ENCODE measurements around the gene CD36. TPM values are rescaled to one million over a fixed set of nuclear protein-coding genes. Genes with fewer than 3 reads are reported as not detected.
A peak's percentile ranks its signal among the peaks of the same experiment; 100 is the strongest.

CD36 gene
- 100 to 1,000 TPM; 137 to 253 TPM for total RNA-seq
- polyA plus RNA-seq (ENCODE audit: insufficient read length in 6 of 6) = 100 to 1,000 TPM; 132 to 533 (median 250) TPM
- long read RNA-seq, donor 1, transcript CD36-211 (5 exons, 720 nt) = minor isoform, 18 of 339 reads
- long read RNA-seq, donor 1, transcript CD36-204 (12 exons, 1,686 nt) = major isoform, 40 of 339 reads
- long read RNA-seq, donor 1, partial matches to known transcripts = 252 of 339 reads
- long read RNA-seq, donor 1, other reads (novel, unspliced or antisense) = 22 of 339 reads
- long read RNA-seq, donor 2, transcript CD36-214 (15 exons, 2,298 nt) = major isoform, 5 of 27 reads
- long read RNA-seq, donor 2, partial matches to known transcripts = 12 of 27 reads
- long read RNA-seq, donor 2, other reads (novel, unspliced or antisense) = 0 of 27 reads
- long read RNA-seq, donor 3, transcript CD36-204 (12 exons, 1,686 nt) = major isoform, 5 of 14 reads
- long read RNA-seq, donor 3, transcript CD36-202 (14 exons, 1,942 nt) = major isoform, 5 of 14 reads
- long read RNA-seq, donor 3, partial matches to known transcripts = 0 of 14 reads
- long read RNA-seq, donor 3, other reads (novel, unspliced or antisense) = 0 of 14 reads
- long read RNA-seq, donor 4, partial matches to known transcripts = 12 of 31 reads
- long read RNA-seq, donor 4, other reads (novel, unspliced or antisense) = 13 of 31 reads
- long read RNA-seq, donor 5, transcript CD36-204 (12 exons, 1,686 nt) = major isoform, 13 of 102 reads
- long read RNA-seq, donor 5, transcript CD36-211 (5 exons, 720 nt) = minor isoform, 5 of 102 reads
- long read RNA-seq, donor 5, partial matches to known transcripts = 65 of 102 reads
- long read RNA-seq, donor 5, other reads (novel, unspliced or antisense) = 12 of 102 reads
- long read RNA-seq, donor 6, transcript CD36-202 (14 exons, 1,942 nt) = minor isoform, 7 of 27 reads
- long read RNA-seq, donor 6, transcript CD36-201 (14 exons, 2,094 nt) = major isoform, 10 of 27 reads
- long read RNA-seq, donor 6, transcript CD36-204 (12 exons, 1,686 nt) = minor isoform, 5 of 27 reads
- long read RNA-seq, donor 6, partial matches to known transcripts = 0 of 27 reads
- long read RNA-seq, donor 6, other reads (novel, unspliced or antisense) = 0 of 27 reads
- long read RNA-seq, donor 7, transcript CD36-204 (12 exons, 1,686 nt) = major isoform, 20 of 38 reads
- long read RNA-seq, donor 7, transcript CD36-201 (14 exons, 2,094 nt) = minor isoform, 5 of 38 reads
- long read RNA-seq, donor 7, partial matches to known transcripts = 5 of 38 reads
- long read RNA-seq, donor 7, other reads (novel, unspliced or antisense) = 5 of 38 reads
- long read RNA-seq, donor 8, transcript CD36-201 (14 exons, 2,094 nt) = minor isoform, 5 of 173 reads
- long read RNA-seq, donor 8, transcript CD36-211 (5 exons, 720 nt) = minor isoform, 6 of 173 reads
- long read RNA-seq, donor 8, transcript CD36-204 (12 exons, 1,686 nt) = major isoform, 43 of 173 reads
- long read RNA-seq, donor 8, partial matches to known transcripts = 98 of 173 reads
- long read RNA-seq, donor 8, other reads (novel, unspliced or antisense) = 16 of 173 reads
- long read RNA-seq, donor 9 = 0 reads
- long read RNA-seq, donor 10, transcript CD36-202 (14 exons, 1,942 nt) = major isoform, 8 of 30 reads
- long read RNA-seq, donor 10, partial matches to known transcripts = 11 of 30 reads
- long read RNA-seq, donor 10, other reads (novel, unspliced or antisense) = 8 of 30 reads
- long read RNA-seq, donor 11, partial matches to known transcripts = 0 of 6 reads
- long read RNA-seq, donor 11, other reads (novel, unspliced or antisense) = 0 of 6 reads
- long read RNA-seq, donor 12, transcript CD36-204 (12 exons, 1,686 nt) = major isoform, 18 of 63 reads
- long read RNA-seq, donor 12, partial matches to known transcripts = 31 of 63 reads
- long read RNA-seq, donor 12, other reads (novel, unspliced or antisense) = 7 of 63 reads

DNA sequence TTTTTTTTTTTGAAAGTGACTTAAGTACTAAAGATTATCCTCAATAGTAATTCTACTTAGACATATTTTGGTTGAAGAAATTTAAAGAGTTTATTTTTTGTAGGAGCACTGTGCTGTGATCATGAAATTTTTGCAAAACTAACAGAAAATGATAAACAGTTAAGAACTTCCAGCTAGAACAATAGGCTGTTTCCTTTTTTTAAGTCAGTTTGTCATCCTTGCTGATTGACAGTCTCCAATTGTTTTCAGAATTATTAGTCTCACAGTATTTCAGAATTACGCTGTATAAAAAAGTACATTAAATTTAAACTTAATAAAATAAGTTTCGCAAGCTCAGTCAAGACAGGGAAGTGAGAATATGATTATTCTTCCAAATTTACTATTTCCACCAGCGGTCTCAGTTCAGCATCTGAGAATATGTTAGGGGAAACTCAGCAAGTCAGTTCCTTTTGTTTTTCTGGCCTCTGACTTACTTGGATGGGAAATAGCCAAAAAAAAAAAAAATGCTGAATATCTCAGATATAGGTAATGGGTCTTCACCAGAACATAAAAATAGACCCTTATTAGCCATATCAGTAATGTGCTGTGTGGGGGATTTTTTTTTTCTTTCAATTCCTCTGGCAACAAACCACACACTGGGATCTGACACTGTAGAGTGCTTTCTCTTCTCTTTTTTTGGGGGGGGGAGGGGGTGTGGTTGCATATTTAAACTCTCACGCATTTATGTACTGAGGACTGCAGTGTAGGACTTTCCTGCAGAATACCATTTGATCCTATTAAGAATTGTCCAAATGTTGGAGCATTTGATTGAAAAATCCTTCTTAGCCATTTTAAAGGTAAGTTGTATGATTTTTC, at the start of gene CD36:
Gene CD36, plus strand, starts transcription at position 732 of the 855 bp plus-strand sequence. CDS start 8,099 bp downstream, outside the sequence.
- Histone ChIP-seq H3K9me3 (no peaks in the 10 kb centered on the region), H3K27ac (peak within 1 kb of the TSS; percentile 20 to 71), H3K4me3 (peak within 1 kb of the TSS in 1 of 2 donors; percentile 24), H3K36me3 (no peaks in the 10 kb centered on the region), H3K4me1 (peaks cover 30 to 78% of the 10 kb centered on the region in 2 donors), H3K27me3 (no peaks in the 10 kb centered on the region)
- DNase-seq (no peak), ATAC-seq (peak; percentile 48)
- TF ChIP-seq, protein P1, sequence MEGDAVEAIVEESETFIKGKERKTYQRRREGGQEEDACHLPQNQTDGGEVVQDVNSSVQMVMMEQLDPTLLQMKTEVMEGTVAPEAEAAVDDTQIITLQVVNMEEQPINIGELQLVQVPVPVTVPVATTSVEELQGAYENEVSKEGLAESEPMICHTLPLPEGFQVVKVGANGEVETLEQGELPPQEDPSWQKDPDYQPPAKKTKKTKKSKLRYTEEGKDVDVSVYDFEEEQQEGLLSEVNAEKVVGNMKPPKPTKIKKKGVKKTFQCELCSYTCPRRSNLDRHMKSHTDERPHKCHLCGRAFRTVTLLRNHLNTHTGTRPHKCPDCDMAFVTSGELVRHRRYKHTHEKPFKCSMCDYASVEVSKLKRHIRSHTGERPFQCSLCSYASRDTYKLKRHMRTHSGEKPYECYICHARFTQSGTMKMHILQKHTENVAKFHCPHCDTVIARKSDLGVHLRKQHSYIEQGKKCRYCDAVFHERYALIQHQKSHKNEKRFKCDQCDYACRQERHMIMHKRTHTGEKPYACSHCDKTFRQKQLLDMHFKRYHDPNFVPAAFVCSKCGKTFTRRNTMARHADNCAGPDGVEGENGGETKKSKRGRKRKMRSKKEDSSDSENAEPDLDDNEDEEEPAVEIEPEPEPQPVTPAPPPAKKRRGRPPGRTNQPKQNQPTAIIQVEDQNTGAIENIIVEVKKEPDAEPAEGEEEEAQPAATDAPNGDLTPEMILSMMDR (IDR thresholded peaks at IDR 0.05) = no peak
- intact Hi-C loops (cut with DNase I) = no loop called here

DNA sequence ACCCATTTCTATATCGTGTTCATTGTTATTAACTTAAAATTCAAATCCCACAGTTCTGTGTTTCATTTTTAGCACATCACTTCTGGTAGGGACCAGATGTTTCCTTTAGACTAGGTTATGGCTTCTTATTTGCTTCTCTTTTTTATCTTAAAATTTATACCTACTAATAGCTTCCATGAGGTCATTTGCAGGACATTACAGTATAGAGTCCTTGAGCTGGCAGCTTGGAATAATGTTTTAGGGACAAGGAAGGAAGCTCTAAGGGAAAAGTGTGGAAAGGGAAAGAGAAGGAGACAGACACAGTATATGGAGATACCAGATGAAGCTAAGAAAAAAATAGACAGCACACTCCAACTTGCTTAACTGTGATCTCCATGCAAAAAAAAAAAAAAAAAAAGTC, 48.8 kb upstream of the CD36 start:
- H3K9me3 ChIP-seq = no peaks in the 10 kb centered on the region
- H3K36me3 ChIP-seq = no peaks in the 10 kb centered on the region
- no peaks in the 10 kb centered on the region for H3K27me3 ChIP-seq
- DNase-seq (no peak), ATAC-seq (no peak)
- no peak overlapping the region for H3K27ac ChIP-seq
- intact Hi-C loops (cut with DNase I) = no loop called here
- TF ChIP-seq, protein P1 (IDR thresholded peaks at IDR 0.05) = no peak
- peaks cover 0 to 3% of the 10 kb centered on the region in 2 donors for H3K4me1 ChIP-seq
- H3K4me3 ChIP-seq = no peak overlapping the region

DNA sequence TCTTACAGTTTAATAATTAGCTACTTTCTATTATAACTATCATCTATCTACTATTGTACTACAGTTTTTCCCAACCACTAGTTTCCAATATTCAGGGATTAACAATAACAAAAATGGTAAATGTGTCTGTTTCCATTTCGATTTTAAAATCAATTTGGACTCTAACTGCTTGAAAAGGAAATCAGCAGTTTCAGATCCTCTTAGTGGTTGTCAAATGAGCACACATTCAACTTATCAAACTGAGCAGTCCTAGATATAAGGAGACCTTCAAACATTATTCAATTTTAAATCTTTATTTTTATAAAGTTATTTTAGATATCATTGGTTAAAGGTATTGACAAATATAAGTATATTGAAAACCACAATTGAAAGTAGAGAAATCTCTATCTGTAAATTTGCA, 46.8 kb upstream of the CD36 start:
- TF ChIP-seq, protein P1 (IDR thresholded peaks at IDR 0.05) = no peak

More for the DNA sequence above, 46.8 kb upstream of the CD36 start:
- no peak for ATAC-seq
- Histone ChIP-seq H3K9me3 (no peaks in the 10 kb centered on the region), H3K4me1 (peaks cover 0 to 4% of the 10 kb centered on the region in 2 donors), H3K27me3 (no peaks in the 10 kb centered on the region), H3K27ac (no peak overlapping the region), H3K4me3 (no peak overlapping the region), H3K36me3 (no peaks in the 10 kb centered on the region)
- intact Hi-C loops (cut with DNase I) = no loop called here
- no peak for DNase-seq
